ENCODE data around the gene F7. TPM values are rescaled to one million over a fixed set of nuclear protein-coding genes. Genes with fewer than 3 reads are reported as not detected.

Gene F7
- total RNA-seq, 4 donors from 2014 or later = 0.69 TPM; not detected in 3

GRCh38 chr13:113152984-113153809, 47.6 kb downstream of the F7 start:
- Histone ChIP-seq H3K4me3 (peak overlapping the region; percentile 41 to 58), H3K27ac (peak overlapping the region; percentile 73 to 84), H3K4me1 (peaks cover 0 to 5% of the 10 kb centered on the region in 2 donors), H3K27me3 (no peaks in the 10 kb centered on the region), H3K9me3 (no peaks in the 10 kb centered on the region), H3K36me3 (no peaks in the 10 kb centered on the region)
- TF ChIP-seq CTCF (IDR thresholded peaks at IDR 0.05) (no peak), POLR2A (IDR thresholded peaks at IDR 0.05) (no peak)
- peak; percentile 53 to 57 for DNase-seq
- intact Hi-C loops (cut with DNase I; ENCODE audit: low total_unique reads) = no loop called here

GRCh38 chr13:113153810-113154748, 48.5 kb downstream of the F7 start:
- peak overlapping the region; percentile 73 to 84 for H3K27ac ChIP-seq
- peak; percentile 77 to 78 for DNase-seq
- peak overlapping the region; percentile 41 to 58 for H3K4me3 ChIP-seq
- no peaks in the 10 kb centered on the region for H3K27me3 ChIP-seq
- no peaks in the 10 kb centered on the region for H3K9me3 ChIP-seq
- no peak for TF ChIP-seq CTCF (IDR thresholded peaks at IDR 0.05)
- peak; percentile 50 to 62 for TF ChIP-seq POLR2A (IDR thresholded peaks at IDR 0.05)
- H3K36me3 ChIP-seq = no peaks in the 10 kb centered on the region
- intact Hi-C loops (cut with DNase I; ENCODE audit: low total_unique reads) = no loop called here
- peaks cover 0 to 5% of the 10 kb centered on the region in 2 donors for H3K4me1 ChIP-seq

- Histone ChIP-seq H3K36me3 (no peaks in the 10 kb centered on the region), H3K4me3 (no peak overlapping the region), H3K27ac (peak overlapping the region in 1 of 2 donors; percentile 75), H3K4me1 (peaks cover 0 to 5% of the 10 kb centered on the region in 2 donors), H3K9me3 (no peaks in the 10 kb centered on the region), H3K27me3 (no peaks in the 10 kb centered on the region)
- TF ChIP-seq CTCF (IDR thresholded peaks at IDR 0.05) = no peak
- no peak for TF ChIP-seq POLR2A (IDR thresholded peaks at IDR 0.05)
- intact Hi-C loops (cut with DNase I; ENCODE audit: low total_unique reads) = no loop called here
- no peak for DNase-seq
Observed at GRCh38 chr13:113155201-113155600, 49.6 kb downstream of the F7 start.

GRCh38 chr13:113155982-113156655, 50.5 kb downstream of the F7 start:
- TF ChIP-seq CTCF (IDR thresholded peaks at IDR 0.05) = no peak
- no peak for TF ChIP-seq POLR2A (IDR thresholded peaks at IDR 0.05)
- no peak for DNase-seq
- intact Hi-C loops (cut with DNase I; ENCODE audit: low total_unique reads) = no loop called here
- no peaks in the 10 kb centered on the region for H3K36me3 ChIP-seq
- H3K4me1 ChIP-seq = peaks cover 0 to 5% of the 10 kb centered on the region in 2 donors
- no peak overlapping the region for H3K4me3 ChIP-seq
- no peak overlapping the region for H3K27ac ChIP-seq
- no peaks in the 10 kb centered on the region for H3K9me3 ChIP-seq
- H3K27me3 ChIP-seq = no peaks in the 10 kb centered on the region
